Stimulated activated CD8-positive, alpha-beta memory T cell treated with anti-CD3 and anti-CD28 coated beads, Interleukin-15, amount 100 ng/mL, for 24 hours (primary cell): ENCODE results near the gene RAP1GAP.

ENCODE experiments used
- DNase-seq: peaks from one replicate; pipeline ENCODE4 v3.0.0-alpha.2; 2020; ENCODE audit warnings: low read depth

RAP1GAP gene

DNA sequence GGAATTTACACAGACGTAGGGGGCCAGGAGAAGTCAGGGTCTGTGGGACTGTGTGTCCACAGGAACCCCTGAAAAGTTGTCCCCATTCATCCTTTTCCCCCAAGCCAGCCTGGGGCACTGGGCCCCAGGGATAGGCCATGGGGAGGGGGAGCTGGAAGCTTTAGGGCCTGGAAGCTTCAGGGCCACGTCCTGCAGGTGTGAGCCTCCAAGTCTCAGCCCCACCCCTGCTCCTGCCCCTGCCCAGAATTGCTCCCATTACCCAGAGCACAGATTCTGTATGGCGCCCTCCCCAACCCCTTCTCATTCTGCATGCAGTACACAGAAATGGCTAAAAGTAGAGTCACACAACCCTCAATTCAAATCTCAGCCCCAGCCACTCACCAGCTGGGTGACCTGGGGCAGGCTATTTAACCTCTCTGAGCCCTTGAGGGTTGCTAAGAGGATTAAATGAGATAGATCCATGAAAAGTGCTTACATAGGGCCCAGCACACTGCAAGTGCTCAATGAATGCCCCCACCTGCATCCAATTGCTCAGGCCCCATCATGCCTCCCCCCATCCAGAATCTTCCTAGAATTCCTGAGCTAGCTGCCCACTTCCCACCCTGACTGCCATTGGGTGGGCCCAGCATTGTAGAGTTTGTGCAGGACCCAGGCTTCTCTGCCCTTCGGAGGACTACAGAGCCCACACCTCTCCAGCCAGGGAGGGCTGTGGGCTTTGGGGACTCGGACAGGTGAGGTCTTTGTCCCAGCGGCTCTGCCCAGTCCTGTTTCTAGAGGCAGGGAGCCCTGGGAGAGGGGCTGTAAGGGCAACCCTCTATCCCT lies 6.5 kb downstream of the RAP1GAP start:
- DNase-seq: no peak

DNA sequence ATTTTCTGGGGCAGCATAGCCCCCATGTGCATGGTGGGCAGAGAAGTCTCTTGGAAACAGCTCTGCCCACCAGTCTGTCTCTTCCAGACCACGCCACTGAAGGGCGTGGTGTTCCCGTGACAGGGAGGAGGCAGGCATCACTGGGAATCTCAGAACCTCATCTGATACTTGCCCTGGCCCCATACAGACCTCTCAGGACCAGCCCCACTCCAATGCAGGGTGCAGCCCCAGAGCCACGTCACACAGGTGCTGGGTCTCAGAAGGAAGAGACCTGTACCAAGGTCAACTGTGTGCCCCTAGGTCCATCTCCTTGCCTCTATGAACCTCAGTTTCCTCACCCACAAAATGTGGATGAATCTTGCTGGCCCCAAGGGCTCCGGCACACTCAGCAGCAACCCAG lies 7.3 kb downstream of the RAP1GAP start:
- no peak for DNase-seq

DNA sequence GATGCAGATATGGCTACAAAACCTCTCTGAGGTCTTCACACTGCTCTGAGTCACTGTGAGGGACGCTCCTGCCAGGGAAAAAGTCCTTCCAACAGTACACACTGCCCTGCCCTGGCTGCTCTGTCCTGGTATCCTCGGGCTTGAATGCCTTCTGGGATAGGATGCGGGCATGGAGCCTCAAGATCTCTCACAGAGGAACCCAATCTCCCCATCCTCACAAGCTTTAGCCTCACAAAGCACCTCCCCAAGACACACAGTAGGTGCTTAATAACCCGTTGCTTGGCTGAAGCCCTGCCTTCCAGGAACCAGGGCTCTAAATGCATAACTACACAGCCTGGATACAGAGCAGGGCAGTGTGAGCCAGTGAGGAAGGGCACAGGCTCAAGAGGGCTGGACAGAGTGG lies 9.2 kb downstream of the RAP1GAP start:
- no peak for DNase-seq

DNA sequence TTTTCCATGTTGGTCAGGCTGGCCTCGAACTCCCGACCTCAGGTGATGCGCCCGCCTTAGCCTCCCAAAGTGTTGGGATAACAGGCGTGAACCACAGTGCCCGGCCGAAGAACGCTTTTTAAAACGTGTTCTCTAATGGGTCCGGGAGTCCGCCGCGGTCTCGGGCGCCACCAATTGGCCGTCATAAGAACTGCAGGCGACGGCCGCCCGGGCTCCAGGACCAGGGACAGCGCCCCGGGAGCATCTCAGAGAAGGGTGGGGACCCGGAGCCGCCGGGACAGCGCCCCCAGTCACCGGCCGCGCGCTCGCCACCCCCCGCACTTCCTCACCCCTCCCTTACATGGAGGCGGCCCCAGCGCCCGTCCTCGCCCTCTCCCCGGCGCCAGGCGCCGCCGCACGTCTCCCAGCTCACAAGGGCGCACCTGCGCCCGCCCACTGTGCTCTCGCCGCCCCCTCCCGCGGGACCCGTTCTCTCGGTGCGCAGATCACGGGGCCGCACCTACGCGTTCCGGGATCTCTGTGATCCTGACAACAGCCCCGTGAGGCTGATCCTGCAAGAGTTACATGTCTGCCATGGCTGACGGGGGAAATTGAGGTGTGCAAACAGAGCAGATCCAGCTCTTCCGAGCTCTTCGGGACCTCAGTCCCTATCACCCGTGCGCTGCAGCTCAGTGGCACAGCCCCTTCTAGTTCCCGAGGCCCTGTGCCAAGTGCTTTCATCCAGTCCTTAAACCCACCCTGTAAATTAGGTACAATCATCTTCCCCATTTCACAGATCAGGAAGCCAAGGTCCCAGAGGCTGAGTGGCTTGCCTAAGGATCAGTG lies 9.8 kb downstream of the RAP1GAP start:
- peak; percentile 70 for DNase-seq

DNA sequence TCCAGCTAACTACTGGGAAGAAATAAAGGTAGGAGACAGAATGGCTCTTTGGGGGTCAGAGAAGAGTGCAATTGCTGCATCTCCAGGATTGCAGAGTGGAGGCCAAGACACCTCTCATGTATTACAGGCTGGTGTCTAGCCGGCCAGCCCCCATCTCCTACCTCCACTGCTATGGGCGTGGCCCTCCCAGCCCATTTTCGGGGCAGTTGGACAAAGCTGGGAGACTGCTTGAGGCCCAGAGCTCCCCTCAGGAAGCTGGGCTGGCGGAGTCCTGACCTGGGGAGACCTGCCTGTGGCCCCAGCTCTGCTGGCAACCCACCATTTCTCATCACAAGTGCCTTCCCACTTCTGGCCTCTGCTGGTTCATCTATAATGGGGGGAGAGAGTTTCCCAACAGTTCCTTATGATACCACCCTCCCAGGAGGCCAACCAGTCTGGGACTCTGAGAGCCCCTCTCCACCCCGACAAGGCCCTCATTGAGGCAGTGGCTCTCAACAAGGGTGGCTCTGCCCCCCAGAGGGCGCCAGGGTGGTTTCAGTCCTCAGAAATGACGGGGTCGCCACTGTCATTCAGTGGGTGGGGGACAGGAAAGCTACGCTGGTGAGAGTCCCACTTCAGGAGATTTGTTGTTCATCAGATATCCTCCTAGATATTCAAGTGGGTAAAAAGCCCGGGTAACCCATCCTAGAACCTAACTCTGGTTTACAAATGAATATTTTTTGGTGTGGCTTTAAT lies 11.5 kb downstream of the RAP1GAP start:
- no peak for DNase-seq

DNA sequence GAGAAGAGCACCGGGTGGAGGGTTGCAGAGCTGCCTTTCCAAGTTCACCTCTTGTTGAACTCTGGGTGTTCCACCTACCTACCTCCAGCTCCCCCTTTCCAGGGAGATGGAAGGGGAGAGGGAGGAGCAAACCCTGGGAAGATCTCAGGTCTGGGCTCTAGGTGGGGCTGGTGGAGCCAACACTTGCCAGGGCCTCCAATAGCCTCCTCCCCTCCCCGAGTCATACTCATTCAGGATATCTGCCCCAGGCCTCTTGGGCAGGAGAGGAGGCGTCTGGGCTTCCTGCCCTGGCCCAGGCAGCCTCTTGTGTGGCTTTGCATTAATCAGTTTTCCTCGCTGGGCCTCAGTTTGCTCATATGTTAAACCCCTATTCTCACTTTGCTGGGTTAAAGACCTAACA lies 13.4 kb downstream of the RAP1GAP start:
- no peak for DNase-seq

DNA sequence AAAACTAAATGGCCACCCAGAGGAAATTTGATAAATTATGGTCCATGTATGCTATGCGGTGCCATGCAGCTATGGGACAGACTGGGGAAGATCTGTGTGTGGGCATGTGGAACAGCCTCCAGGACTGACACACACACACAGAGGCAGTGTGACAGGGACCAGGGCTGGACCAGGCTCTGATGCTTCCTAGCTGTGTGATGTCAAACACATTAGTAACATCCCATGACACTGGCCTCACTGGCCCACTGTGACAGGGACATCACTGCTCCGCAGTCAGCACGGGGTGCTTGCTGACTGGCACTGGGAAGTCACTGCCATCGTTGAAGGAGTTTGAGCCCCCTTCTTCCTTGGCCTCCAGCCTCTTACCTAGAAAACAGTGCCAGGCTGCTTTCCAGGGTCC lies 13.9 kb downstream of the RAP1GAP start:
- DNase-seq: no peak

DNA sequence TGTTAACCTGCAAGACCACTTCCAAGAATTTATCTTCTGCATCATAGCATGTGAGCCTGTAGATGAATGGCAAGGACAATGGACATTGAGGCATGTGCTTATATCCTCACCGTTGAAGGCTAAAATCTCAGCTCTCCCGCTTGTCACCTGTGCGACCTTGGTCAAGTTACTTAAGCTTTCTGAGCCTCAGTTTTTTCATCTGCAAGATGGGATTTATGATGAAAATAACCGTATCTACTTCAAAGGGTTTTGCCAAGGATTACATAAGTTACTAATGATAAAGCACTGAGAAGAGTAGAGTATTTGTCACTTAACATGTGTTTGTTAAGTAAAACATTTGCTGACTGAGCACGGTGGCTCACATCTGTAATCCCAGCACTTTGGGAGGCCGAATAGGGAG lies 14.9 kb downstream of the RAP1GAP start:
- DNase-seq: no peak

DNA sequence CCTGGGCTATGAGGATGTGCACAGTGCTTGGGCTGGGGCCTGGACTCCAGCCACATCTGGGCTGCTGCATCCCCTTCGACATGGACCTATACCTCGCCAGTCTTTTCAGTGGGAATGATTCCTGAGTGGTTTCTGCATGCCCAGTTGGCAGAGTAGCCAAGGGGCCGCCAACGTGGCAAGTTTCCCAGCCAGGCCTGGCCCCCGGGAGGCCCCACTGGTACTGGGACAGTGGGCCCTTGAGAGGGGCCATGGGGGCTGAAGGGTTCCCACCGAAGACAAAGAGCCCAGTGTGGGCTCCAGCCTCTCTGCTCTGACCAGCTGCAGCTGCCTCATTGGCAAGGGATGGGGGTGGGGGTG lies 15.4 kb downstream of the RAP1GAP start:
- DNase-seq: no peak

DNA sequence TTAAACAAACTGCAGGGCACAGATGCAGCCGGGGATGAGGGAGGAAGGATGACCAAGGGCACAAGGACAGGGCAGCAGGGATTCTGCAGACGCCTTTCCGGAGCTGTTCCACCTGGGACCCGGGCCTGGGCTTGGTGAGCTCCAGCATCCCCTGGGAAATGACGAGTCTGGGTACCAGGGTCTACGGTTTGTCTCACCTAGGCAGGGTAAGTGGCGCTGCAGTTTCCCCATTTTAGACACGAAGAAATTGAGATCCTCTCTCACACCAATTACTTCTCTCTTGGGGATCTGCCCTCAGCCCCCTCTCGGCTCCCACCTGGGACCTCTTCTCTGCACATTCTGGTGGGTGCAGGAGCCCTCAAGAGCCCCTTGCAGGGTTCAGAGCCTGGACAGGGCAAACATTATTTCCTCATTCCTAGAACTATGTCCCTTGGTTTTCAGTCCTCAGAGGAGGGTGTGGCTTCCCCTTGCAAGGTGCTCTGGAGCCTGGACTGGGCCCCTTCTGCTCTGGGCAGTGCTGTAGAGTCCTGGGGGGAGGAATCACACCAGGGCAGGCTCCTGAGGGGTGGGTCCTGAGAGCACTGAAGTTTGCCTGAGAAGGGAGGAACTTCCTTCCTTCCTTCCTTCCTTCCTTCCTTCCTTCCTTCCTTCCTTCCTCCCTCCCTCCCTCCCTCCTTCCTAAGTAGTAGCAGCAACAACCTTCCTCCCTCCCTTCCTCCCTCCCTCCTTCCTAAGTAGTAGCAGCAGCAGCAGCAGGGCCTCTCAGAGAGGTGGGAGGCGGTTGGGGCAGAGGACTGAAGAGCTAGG lies 16.0 kb downstream of the RAP1GAP start:
- no peak for DNase-seq

DNA sequence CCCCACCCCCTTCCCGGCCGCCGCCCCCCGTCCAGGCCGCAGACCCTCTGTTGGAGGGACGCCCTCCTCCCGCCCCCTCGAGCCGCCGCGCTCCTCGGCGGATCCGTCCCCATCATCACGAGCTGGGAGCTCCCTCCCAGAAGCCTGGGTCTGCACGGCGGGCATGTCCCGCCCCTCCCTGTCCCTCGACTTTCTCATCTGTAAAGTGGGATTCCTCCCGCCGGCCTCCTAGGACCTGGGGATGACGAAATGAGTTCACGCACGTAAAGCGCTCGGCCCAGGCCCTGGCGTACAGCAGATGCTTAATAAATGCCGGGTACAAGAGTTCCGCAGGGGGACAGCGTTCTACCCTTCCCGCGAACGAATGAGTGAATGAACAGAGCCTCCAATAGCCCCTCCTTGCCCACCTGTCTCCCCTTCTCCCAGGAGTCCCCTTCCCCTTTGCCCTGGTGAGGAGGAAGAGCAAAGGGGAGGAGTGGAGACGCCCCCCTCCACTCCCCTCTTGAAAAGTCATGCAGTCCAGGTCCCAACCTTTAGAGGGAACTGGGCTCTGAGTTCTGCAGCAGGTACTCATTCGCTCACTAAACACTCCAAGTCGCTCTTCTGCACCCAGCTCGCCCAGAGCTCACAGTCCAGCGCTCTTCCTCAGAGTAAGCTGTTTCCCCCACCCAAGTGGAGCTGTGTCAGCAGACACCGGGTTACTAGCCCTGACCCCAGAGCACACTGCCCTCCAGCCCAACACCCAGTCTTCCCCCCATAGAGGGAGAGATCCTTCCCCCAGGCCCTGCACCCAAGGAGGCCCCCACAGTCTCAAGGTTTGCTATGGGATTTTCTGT lies 16.8 kb downstream of the RAP1GAP start:
- DNase-seq: no peak

DNA sequence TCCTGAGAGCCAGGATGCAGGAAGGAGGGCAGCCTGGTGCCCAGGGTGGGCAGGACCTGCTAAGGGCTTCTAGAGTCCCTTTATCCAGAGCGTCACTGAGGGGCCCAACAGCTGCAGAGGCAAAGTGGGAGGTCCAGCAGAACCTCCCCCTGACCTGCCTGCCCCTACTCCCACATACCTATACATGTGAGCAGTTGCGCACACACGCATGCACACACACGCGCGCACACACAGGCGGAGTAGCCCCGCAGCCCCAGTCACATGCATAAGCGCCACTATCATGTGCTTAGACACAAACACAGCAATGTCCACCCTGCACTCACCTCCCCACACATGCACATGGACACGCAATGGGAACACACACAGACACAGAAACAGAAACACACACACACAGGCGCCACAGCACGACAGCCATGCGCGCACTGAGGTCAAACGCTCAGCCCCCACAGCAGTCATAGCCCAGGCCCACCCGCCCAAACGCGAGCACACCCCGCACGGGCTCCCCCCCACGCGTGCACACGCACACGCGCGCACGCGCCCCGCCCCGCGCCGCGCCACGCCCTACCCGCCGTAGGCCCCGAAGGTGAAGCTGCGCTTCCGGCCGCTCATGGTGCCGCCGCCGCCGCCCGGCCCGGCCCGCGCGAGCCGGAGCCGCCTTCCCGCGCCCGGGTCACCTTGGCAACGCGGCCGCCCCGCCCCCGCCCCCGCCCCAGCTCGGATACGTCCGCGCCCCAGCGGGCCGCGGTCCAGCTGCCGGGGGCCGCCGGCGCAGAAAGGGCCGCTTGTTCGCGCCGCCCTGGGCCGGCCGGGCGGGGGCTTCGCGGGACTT lies 17.7 kb downstream of the RAP1GAP start:
- DNase-seq: no peak

DNA sequence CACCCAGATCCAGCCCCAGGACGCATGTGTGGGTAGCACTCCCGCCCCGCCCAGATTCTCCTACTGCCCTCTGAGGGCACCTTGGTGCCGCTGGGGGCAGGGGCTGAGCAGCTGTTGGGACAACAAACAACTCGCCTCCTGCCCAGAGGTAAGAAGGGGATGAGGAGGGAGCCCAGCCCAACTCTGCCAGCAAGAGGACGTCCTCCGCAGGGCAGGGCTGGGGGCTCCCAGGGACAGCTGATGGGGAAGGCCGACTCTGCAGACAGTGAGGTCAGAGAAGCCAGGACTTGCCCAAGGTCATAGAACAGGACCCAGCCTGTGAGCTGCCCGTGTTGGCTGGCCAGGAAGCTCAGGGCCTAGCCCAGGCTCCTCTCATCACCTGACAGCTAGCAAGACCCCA lies 18.8 kb downstream of the RAP1GAP start:
- no peak for DNase-seq

DNA sequence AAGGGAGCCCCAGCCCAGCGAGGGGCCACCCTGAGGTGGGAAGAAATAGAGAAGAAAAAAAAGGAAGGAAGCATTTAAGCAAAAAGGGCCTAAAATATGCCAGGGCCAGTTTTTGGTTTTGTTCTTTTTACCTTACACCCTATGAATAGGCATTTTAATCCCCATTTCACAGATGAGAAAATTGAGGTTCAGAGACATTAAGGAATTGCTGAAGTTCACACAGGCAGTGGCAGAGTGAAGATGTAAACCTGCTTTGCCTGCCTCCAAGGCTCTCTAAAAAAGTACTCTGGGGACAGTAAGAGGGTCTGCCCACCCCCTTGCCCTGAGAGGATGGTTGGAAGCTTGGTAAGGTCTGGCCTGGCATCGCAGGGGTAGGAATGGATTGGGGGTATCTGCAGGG lies 19.8 kb downstream of the RAP1GAP start:
- no peak for DNase-seq

DNA sequence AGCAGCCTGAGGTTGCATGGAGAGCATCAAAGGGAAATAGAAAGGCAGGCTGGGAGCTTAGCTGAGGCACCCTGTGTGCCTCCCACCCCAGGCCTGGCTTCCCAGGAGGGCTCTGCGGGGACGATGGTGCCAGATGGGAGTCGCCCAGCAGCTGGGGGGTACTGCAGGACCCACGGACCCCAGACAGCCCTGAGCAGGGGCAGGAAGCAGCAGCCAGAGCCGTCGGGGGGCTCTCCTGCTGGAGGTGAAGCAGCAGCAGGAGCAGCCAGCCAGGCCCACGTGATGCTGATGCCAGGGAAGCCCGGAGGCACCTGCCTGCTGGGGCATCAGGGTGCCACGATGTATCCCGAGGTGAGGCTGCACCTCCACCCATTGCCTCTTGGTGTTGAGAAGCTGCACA lies 20.4 kb downstream of the RAP1GAP start:
- DNase-seq: no peak

DNA sequence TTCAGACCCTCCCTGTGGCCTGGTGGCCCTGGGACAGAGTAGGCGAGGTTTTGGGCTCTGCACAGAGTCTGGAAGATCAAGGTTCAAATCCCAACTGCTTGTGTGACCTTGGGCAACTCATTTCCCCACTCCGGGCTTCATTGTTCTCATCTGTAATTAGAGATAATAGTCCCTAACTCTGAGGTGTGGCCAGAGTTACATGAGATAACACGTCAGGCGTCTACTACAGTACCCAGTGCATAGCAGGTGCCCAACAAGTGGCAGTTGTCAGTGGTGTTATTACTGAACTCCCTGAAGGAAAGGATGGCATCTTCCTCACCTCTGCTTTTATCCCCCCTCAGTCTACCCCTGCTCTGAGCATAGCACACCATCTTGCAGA lies 20.8 kb downstream of the RAP1GAP start:
- no peak for DNase-seq

DNA sequence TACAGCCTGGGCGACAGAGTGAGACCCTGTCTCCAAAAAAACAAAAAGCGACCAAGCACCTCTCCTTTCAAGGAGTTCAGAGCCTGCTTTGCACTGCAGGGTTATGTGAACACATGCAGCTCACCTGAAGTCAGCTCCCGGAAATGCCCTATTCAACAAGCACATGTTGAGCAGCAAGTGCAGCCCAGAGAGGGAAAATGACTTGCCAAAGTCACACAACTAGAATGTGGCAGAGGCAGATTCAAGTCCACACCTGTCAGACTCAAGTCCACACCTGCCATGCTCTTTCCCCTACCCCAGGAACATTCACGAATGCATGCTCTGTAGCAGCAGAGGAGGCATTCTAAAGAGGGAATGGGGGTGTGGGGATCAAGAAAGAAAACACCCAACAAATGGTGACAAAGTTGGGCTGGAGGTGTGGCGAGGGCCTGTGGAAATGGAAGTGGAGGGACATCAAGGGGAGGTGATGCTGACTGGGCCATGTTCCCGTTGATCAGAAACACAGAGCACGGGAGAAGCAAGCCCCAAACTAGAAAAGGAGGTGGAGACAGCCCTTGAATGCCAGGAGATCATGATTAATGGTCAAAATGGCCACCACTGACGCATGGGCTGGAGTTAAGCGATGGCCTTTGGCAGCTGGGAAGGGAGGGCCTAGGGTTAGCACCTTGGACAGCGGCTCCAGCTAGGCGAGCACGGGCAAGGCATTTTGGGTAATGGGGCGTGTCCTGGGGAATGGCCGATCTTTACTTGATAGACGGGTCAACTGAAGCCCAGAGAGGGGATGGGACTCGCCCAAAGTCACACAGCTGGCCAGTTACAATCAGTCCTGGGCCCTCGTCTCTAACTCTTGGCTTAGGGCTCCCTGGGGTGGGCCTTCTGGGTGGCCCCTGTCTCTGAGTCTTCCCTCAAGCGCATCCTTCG lies 21.5 kb downstream of the RAP1GAP start:
- no peak for DNase-seq

DNA sequence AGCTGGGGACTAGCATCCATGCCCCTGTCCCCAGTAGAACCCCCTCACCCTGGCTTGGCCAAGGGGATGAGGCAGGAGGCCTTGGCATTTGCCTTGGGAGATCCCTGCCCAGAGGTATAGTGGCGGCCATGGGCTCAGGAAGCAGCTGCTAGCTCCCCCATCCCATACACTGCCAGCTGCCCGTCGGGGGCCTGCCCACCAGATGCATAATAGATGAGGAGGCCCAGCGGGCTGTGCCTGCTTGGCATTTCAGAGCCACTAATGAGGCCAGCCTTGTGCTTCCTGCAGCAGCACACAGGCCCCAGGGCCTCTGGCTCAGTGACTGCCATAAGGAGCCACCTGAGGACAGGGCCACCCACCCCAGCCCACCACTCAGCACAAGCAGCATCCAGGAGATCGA lies 23.6 kb downstream of the RAP1GAP start:
- no peak for DNase-seq

DNA sequence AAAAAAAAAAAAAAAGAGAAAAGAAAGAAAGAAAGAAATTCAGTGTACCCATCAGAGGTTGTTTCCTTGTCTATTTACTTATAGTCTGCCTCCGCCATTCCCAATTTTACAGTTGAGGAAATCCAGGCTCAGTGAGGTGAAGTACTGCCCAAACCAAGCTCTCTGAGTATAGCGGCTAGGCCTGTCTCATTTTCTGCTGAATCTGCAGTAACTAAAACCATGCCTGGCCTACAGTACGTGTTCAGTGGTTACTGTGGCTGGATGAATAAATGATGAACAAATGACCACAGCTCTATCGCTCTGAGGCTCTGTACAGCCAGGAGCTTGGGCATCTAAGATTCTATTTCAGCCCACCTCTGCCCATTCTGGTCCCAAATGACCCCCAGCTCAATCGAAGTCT lies 24.3 kb downstream of the RAP1GAP start:
- DNase-seq: no peak
